ENCODE results near the gene PIGL. TPM values are rescaled to one million over a fixed set of nuclear protein-coding genes. Genes with fewer than 3 reads are reported as not detected.
"Not testable (repeated sequence)": the region's sequence is repeated elsewhere in the genome, so short reads cannot be mapped to it uniquely, and the experiment has no call there.

Gene PIGL
- total RNA-seq, 1 donor from 2014 or later: 65.8 TPM

- Histone ChIP-seq H3K27me3 (no peaks in the 10 kb centered on the region), H3K9me3 (no peaks in the 10 kb centered on the region), H3K4me3 (no peak overlapping the region), H3K27ac (no peak overlapping the region), H3K4me1 (no peaks in the 10 kb centered on the region), H3K36me3 (peaks cover 0 to 6% of the 10 kb centered on the region in 2 donors)
- DNase-seq (ENCODE audit: extremely low spot score in 2 of 2): no peak
- no peak for TF ChIP-seq CTCF (IDR thresholded peaks at IDR 0.05)
- TF ChIP-seq POLR2AphosphoS5 (IDR thresholded peaks at IDR 0.05; ENCODE audit: insufficient read depth in 1 of 2, low read depth in 1 of 2): no peak
- no peak for TF ChIP-seq POLR2A (IDR thresholded peaks at IDR 0.05)
- intact Hi-C loops (cut with DNase I): no loop called here
Observed at GRCh38 chr17:16301963-16302855, 85.2 kb downstream of the PIGL start.

GRCh38 chr17:16302856-16303255 lies 85.8 kb downstream of the PIGL start:
- intact Hi-C loops (cut with DNase I): no loop called here
- Histone ChIP-seq H3K9me3 (no peaks in the 10 kb centered on the region), H3K27ac (no peak overlapping the region), H3K27me3 (no peaks in the 10 kb centered on the region), H3K4me1 (no peaks in the 10 kb centered on the region), H3K4me3 (no peak overlapping the region), H3K36me3 (peaks cover 0 to 6% of the 10 kb centered on the region in 2 donors)
- TF ChIP-seq POLR2A (IDR thresholded peaks at IDR 0.05) (no peak), POLR2AphosphoS5 (IDR thresholded peaks at IDR 0.05; ENCODE audit: insufficient read depth in 1 of 2, low read depth in 1 of 2) (no peak)
- DNase-seq (ENCODE audit: extremely low spot score in 2 of 2): no peak

- no peak for DNase-seq (ENCODE audit: extremely low spot score in 2 of 2)
- H3K4me1 ChIP-seq: no peaks in the 10 kb centered on the region
- H3K27ac ChIP-seq: no peak overlapping the region
- no peaks in the 10 kb centered on the region for H3K9me3 ChIP-seq
- no peaks in the 10 kb centered on the region for H3K27me3 ChIP-seq
- intact Hi-C loops (cut with DNase I): no loop called here
- TF ChIP-seq CTCF (IDR thresholded peaks at IDR 0.05) (no peak), POLR2A (IDR thresholded peaks at IDR 0.05) (no peak), POLR2AphosphoS5 (IDR thresholded peaks at IDR 0.05; ENCODE audit: insufficient read depth in 1 of 2, low read depth in 1 of 2) (no peak)
- H3K4me3 ChIP-seq: no peak overlapping the region
- H3K36me3 ChIP-seq: peaks cover 0 to 6% of the 10 kb centered on the region in 2 donors
Observed at GRCh38 chr17:16304830-16305229, 87.8 kb downstream of the PIGL start.

GRCh38 chr17:16306211-16306610 lies 89.2 kb downstream of the PIGL start:
- peaks cover 0 to 6% of the 10 kb centered on the region in 2 donors for H3K36me3 ChIP-seq
- no peaks in the 10 kb centered on the region for H3K27me3 ChIP-seq
- H3K27ac ChIP-seq: no peak overlapping the region
- H3K4me1 ChIP-seq: no peaks in the 10 kb centered on the region
- H3K9me3 ChIP-seq: no peaks in the 10 kb centered on the region
- no peak overlapping the region for H3K4me3 ChIP-seq
- intact Hi-C loops (cut with DNase I): no loop called here
- TF ChIP-seq CTCF (IDR thresholded peaks at IDR 0.05) (no peak), POLR2A (IDR thresholded peaks at IDR 0.05) (no peak), POLR2AphosphoS5 (IDR thresholded peaks at IDR 0.05; ENCODE audit: insufficient read depth in 1 of 2, low read depth in 1 of 2) (no peak)
- DNase-seq (ENCODE audit: extremely low spot score in 2 of 2): no peak

GRCh38 chr17:16312061-16312460 lies 95.1 kb downstream of the PIGL start:
- H3K9me3 ChIP-seq; DNase-seq (ENCODE audit: extremely low spot score in 2 of 2); H3K4me1 ChIP-seq; intact Hi-C loops (cut with DNase I); H3K27me3 ChIP-seq; H3K27ac ChIP-seq; H3K4me3 ChIP-seq; H3K36me3 ChIP-seq: not testable (repeated sequence)
